ENCODE results near the gene REG3G.

Gene REG3G

DNA sequence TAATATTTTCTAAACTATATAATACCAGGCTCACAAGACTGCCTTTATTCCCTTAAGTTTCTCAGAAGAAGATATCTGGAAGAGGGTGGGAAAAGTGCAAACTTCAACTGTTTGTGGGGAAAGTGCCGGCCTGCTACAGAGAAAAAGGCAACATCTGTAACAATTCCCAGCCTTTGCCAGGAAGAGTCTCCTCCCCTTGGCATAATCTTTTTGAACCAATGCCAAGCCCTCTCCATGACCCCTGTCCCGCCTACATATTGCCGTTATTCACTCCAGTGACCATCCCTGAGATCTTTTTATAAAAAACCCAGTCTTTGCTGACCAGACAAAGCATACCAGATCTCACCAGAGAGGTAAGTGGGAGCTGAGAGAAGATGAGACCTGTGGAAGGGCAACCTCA, at the start of gene REG3G:
TSS of gene REG3G (plus strand) at position 282 of the 400 bp plus-strand sequence. CDS start 392 bp downstream, outside the sequence.
- DNase-seq, result no peak

GRCh38 chr2:78977661-78978145, 47.8 kb upstream of the REG3G start:
- DNase-seq, result no peak

DNA sequence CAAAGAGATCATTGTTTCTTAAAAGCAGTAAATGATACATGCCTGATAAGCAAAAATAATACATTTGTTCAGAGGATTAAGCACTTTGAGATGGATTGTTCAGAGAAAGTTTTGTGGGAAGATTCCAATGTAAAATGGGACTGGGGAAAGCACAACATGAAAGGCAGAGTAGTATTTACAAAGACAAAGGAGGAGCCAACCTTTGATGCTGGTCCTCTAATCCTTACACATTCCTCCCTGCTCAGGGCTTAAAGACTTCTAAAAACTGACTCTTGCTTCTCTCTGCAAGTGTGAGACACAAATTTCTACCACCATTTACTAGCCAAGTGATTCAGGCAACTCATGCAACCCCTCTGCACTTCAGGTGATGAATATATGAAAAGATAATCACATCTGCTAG, 47.2 kb upstream of the REG3G start:
- no peak for DNase-seq

DNA sequence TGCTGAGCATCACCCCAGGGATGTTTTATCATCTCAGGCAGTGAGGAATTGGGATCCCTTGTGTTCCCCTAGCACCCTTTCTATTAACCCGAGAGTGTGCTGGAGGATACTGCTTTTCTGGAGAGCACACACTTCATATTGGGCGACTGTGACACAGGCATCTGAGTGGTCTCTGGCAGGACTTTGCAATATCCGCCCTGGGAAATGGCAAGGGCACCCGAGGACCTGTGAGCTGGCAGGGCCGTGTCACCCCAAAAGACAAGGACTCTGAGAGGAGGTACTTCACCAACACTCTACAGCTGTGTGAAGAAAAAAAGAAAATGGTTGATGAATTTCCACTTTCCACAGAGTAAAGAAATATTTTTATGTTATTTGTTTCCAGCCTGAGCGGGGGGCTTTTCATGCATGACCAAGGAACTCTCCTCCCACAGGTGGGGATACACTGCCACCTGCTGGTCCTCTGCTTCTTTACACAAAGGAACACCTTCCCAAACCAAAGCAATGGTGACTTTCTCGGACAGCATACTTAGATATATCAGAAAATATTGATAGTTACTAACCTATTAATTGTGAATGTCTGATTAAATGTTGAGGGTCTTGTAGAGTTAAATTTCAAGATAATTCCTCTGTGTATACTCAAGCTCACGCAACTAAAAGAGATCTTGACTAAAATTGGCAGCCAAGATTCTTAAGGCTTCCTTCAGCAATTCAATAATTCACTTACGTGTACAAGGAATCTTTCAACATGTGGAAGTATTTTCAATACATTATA, 45.9 kb upstream of the REG3G start:
- DNase-seq, result peak; percentile 20

- no peak for DNase-seq
These were observed 45.4 kb upstream of the REG3G start for GRCh38 chr2:78980152-78980465.

DNA sequence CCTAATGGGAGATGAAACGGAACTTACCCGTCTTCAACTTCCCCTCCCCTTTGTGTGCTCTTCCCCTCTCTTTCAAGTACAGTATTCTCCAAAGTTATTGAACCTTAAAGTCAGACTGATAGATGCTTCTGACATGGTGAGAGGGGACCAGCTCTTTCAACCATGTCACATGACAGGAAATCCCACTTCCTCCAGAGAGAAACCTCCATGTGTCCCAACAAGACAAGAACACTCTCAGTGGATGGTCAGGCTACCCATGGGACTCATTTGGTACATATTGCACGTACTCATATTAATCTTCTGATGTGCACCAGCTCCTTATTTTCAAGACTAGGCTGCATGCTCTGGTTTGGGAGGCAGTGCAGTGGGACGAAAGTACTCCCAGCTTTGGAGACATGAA, 44.6 kb upstream of the REG3G start:
- no peak for DNase-seq

- no peak for DNase-seq
These were observed 42.7 kb upstream of the REG3G start for GRCh38 chr2:78982638-78983330.

DNA sequence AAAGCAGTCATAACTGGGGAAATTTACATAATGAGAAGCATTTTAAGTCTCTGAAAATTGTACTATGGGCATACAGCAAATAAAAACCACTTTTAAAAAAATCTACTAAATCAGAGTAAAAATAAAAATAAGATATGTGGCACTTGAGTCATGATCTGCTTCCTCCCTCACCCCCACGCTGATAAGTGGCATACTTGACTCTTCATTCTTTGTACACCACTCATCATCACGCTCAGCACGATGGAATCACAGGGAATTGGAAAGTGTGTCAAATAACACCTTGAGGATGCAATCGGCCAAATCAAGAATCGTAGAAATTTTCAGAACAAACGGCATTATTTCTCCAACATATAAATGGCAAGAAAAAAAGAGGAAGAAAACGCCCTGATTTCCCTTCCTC, 41.1 kb upstream of the REG3G start:
- DNase-seq, result no peak

- no peak for DNase-seq
These were observed 39.9 kb upstream of the REG3G start for GRCh38 chr2:78985558-78985957.

GRCh38 chr2:78989051-78989450, 36.5 kb upstream of the REG3G start:
- no peak for DNase-seq

DNA sequence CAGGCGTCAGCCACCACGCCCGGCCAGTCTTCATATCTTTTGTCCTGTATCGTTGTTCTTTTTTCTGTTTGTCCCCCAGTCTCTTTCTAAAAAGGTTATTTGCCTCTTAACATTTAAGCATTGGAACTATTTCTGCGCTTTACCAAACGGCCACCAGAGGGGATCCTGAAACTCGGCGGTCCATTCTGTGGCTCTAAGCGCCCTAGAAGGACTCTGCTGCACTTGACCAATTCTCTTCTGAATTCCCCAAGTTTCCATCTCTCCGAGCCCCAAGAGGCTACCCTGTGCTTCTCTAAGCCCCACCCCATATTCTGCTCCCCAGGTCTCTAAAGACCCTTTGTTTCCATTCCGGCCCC, 33.1 kb upstream of the REG3G start:
- no peak for DNase-seq

- peak; percentile 23 for DNase-seq
These were observed 32.5 kb upstream of the REG3G start for GRCh38 chr2:78992807-78993517.

DNA sequence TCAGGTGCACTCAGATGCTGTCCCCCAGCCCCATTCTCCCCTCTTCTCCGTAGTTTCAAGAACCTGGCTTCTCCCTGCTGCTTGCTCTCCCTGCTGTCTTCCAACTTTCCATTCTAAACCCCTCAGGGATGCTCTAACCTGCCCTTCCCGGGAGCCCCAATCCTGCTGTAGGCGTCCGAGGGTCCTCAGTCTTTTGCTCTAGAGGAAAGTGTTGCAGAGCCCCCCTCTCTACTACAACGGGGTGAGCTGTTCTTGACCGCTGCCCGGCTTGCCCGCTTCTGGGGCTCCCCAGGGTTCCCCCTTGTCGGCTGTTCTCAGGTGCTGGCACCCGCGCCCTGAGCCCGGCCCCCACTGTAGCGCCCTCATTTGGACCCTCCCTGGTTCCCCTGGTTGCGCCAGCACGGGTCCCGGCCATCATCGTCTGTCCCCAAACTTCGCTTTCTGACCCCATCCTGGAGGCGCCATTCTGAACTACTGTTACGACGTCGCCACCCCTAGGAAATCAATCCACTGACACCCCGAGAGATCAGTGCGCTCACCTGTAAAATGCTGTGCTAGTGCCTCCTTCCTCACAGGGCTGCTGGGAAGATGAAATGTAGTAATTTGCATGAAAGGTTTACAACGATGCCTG, 31.9 kb upstream of the REG3G start:
- no peak for DNase-seq

DNA sequence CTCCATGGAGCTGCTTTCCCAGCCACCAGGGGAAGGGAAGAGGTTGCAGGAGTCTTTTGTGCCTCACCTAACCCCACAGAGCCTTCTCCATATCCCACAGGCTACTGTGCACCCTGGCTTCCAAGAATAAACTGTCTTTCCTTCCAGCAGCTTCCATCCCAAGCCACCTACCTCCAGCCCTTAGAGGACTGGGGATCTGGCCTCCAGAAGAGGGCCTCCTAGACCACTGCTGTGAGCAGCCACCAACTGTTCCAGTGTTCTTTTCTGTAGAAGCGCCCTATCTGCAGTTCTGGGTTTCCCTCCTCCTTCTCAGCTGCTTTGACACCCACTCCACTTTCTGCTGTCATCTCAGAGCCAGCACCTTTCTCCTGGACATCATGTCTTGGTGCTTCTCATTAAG, 30.7 kb upstream of the REG3G start:
- DNase-seq, result no peak

DNA sequence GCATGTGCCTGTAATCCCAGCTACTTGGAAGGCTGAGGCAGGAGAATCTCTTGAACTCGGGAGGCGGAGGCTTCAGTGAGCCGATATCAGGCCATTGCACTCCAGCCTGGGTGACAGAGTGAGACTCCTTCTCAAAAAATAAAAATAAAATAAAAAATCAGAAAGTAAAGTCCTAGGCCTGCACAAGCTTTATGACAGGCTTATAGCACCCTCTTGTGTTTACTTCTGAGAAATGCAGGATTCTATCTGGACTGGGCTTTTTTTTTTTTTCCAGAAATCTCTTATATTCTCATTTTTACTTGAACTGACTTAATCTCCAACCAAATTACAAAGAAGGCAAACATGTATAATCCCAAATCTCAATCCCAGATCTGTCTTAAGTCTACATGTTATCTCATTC, 26.1 kb upstream of the REG3G start:
- no peak for DNase-seq

DNA sequence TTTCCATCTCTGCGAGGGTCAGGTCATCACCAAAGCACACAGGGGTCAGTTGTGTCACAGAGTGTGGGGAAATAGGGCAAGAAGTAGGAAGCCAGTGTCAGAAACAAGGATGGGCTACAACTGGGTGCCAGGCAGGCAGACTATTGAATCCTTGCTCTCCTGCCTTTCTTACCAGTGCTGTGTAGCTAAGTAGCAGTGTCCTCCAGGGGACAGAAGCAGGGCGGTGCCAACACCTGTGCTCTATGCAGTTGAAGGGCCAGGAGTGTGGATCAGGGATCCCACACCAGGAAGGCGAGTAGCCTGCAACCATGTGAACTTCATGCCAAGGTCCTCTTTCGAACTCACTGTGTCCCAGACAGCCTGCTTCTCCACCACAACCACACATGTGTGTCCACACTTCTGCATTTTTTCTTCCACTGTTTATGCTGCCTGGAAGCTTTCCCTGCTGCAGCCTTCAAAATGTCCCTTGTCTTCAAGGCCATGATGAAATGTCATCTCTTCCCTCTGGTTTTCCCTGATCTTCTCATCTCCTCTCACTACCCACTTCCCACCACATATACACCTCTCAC, 25.4 kb upstream of the REG3G start:
- no peak for DNase-seq

DNA sequence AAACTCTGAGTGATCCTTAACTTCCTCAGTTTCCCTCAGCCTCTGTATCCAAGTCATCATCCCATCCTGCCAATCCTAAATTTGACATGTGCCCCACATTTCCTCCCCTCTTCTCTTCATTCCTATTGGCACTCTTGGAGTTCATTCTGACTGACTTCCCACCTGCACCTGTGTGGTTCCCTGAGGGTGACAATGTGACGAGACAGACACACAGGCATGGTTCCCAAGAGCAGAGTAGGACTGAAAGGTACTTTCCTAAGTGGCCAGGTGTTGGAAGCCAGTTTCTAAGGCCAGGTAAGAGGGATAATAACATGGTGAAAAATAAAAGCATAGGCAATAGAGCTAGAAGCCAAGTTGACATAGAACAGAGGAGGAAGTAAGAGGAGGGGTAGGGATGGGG, 24.2 kb upstream of the REG3G start:
- no peak for DNase-seq

GRCh38 chr2:79004680-79005079, 20.8 kb upstream of the REG3G start:
- DNase-seq, result no peak

GRCh38 chr2:79005216-79005615, 20.3 kb upstream of the REG3G start:
- no peak for DNase-seq

DNA sequence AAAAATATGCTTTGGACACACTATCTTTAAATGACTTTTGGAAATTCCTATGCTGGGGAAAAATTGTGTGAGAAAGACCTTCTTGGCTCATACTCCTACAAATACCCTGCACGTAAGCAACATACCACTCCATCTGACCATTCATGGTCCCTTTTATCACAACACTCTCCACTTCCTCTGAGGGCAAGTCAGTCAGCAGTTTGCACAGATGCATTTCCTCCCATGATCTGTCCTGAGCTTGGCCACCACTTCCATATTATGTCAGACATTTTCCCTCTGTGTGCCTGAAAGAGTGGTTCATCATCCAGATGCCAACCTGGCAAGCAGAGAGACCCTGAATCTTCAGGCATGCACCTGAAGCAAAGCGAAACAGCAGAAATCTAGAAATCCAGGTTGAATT, 16.1 kb upstream of the REG3G start:
- no peak for DNase-seq

- no peak for DNase-seq
These were observed 14.0 kb upstream of the REG3G start for GRCh38 chr2:79011496-79011895.

DNA sequence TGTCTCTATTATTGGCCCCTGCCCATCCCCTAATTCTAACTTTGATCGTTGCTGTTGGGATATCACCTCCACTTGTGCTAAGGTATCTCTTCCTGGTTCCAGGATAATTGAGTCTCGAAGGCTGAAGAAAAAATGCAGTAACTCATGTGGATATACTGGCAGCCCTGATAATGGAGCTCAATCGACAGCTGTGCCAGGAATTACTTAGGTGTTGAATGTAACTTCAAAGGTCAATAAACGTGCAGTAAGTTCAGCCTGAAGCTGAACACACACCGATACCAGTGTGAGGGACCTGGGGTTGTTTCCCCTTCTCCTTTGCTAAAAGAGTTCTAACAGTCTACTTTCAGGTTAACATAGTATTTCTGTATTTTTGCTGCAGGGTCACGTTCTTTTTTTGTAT, 11.9 kb upstream of the REG3G start:
- no peak for DNase-seq

GRCh38 chr2:79016342-79016741, 9.2 kb upstream of the REG3G start:
- DNase-seq, result no peak

Data from NCI-H1105 (cell line).